Astrocyte (in vitro differentiated cells and primary cell): Measurements from ENCODE around the gene SCAMP4. TPM values are rescaled to one million over a fixed set of nuclear protein-coding genes. Genes with fewer than 3 reads are reported as not detected.
A peak's percentile ranks its signal among the peaks of the same experiment; 100 is the strongest.

ENCODE experiments used
- DNase-seq: peaks from one replicate; pipeline ENCODE4 v3.0.0-alpha.2; 2010; ENCODE audit warnings: low read depth
- FAIRE-seq: peaks from 2 replicates; lab custom pipeline; 2011; peaks lifted over from hg19 to GRCh38; lab: Jason Lieb, UNC
- H2AFZ ChIP-seq: 2 replicates; pipeline ENCODE4 v1.6.0; 2012; ENCODE audit warnings: low read depth, low read length, inconsistent platforms
- H3K27ac ChIP-seq: 2 replicates; pipeline ENCODE4 v1.5.1; 2011; ENCODE audit warnings: low read depth, low read length, inconsistent platforms
- H3K27me3 ChIP-seq: 2 replicates; pipeline ENCODE4 v1.6.0; 2011; ENCODE audit warnings: low read length, inconsistent platforms; ENCODE audit not compliant: insufficient read depth
- H3K36me3 ChIP-seq: 2 replicates; pipeline ENCODE4 v1.5.1; 2011; ENCODE audit warnings: low read length, inconsistent platforms; ENCODE audit not compliant: insufficient read depth
- H3K4me1 ChIP-seq: 2 replicates; pipeline ENCODE4 v1.5.1; 2011; ENCODE audit warnings: low read length, inconsistent platforms; ENCODE audit not compliant: insufficient read depth
- H3K4me2 ChIP-seq: 2 replicates; pipeline ENCODE4 v1.6.0; 2012; ENCODE audit warnings: low read length, inconsistent platforms
- H3K4me3 ChIP-seq: 2 replicates; pipeline ENCODE4 v1.5.1; 2011; ENCODE audit warnings: low read depth, mild to moderate bottlenecking, low read length, inconsistent platforms; ENCODE audit not compliant: insufficient read depth
- H3K79me2 ChIP-seq: 2 replicates; pipeline ENCODE4 v1.6.0; 2012; ENCODE audit warnings: mild to moderate bottlenecking, low read length, inconsistent platforms; ENCODE audit not compliant: insufficient read depth
- H3K9ac ChIP-seq: 2 replicates; pipeline ENCODE4 v1.6.0; 2012; ENCODE audit warnings: mild to moderate bottlenecking, low read length, inconsistent platforms
- H3K9me3 ChIP-seq: 2 replicates; pipeline ENCODE4 v1.5.1; 2012; ENCODE audit warnings: low read depth, mild to moderate bottlenecking, low read length, inconsistent platforms; ENCODE audit not compliant: insufficient read depth
- H4K20me1 ChIP-seq: 2 replicates; pipeline ENCODE4 v1.6.0; 2012; ENCODE audit warnings: low read length, inconsistent platforms; ENCODE audit not compliant: insufficient read depth
- H3K27ac Mint-ChIP-seq: one replicate; pipeline ENCODE4 v1.8.0; 2021; ENCODE audit warnings: mild to moderate bottlenecking, mixed read lengths; ENCODE audit not compliant: unreplicated experiment
- H3K27me3 Mint-ChIP-seq: one replicate; pipeline ENCODE4 v1.8.0; 2021; ENCODE audit warnings: low read depth, mixed read lengths; ENCODE audit not compliant: unreplicated experiment
- H3K36me3 Mint-ChIP-seq: one replicate; pipeline ENCODE4 v1.8.0; 2021; ENCODE audit warnings: low read depth, mixed read lengths; ENCODE audit not compliant: unreplicated experiment
- H3K4me1 Mint-ChIP-seq: one replicate; pipeline ENCODE4 v1.8.0; 2021; ENCODE audit warnings: low read depth, mixed read lengths; ENCODE audit not compliant: unreplicated experiment
- H3K4me3 Mint-ChIP-seq: one replicate; pipeline ENCODE4 v1.8.0; 2021; ENCODE audit warnings: mild to moderate bottlenecking, moderate library complexity, mixed read lengths; ENCODE audit not compliant: unreplicated experiment
- H3K9me3 Mint-ChIP-seq: one replicate; pipeline ENCODE4 v1.8.0; 2021; ENCODE audit warnings: mild to moderate bottlenecking, mixed read lengths; ENCODE audit not compliant: unreplicated experiment
- CTCF ChIP-seq: IDR thresholded peaks from 2 replicates; pipeline ENCODE4 v1.5.1; 2011; ENCODE audit warnings: low read depth, mild to moderate bottlenecking, inconsistent platforms, low read length, moderate library complexity; ENCODE audit not compliant: insufficient read depth
- EZH2 ChIP-seq: IDR thresholded peaks from 2 replicates; pipeline ENCODE4 v1.6.1; 2012; ENCODE audit warnings: mild to moderate bottlenecking, low read length, inconsistent platforms; ENCODE audit not compliant: insufficient read depth
- total RNA-seq: library from RNA; stranded (reverse); gene quantifications from 2 replicates; pipeline ENCODE4 v1.2.1, GENCODE V29; 2021

Gene SCAMP4
- total RNA-seq, 1 donor from 2014 or later = 72.2 TPM

GRCh38 chr19:1860042-1860775 lies 45.0 kb upstream of the SCAMP4 start:
- TF ChIP-seq CTCF (no peak), EZH2 (no peak)
- Mint-ChIP-seq H3K27me3 (no peaks in the 10 kb centered on the region), H3K4me3 (peak overlapping the region; percentile 90), H3K4me1 (peaks cover 5% of the 10 kb centered on the region), H3K27ac (no peak overlapping the region), H3K9me3 (no peaks in the 10 kb centered on the region), H3K36me3 (no peaks in the 10 kb centered on the region)
- H3K4me3 ChIP-seq = peak overlapping the region; percentile 86
- peak overlapping the region; percentile 1 for H3K27ac ChIP-seq
- peak overlapping the region; percentile 98 for H3K4me2 ChIP-seq
- no peaks in the 10 kb centered on the region for H3K9me3 ChIP-seq
- DNase-seq (peak; percentile 63), FAIRE-seq (no peak)
- H2AFZ ChIP-seq = no peak overlapping the region
- H3K4me1 ChIP-seq = peaks cover 53% of the 10 kb centered on the region
- peaks cover 74% of the 10 kb centered on the region for H3K79me2 ChIP-seq
- peaks cover 66% of the 10 kb centered on the region for H4K20me1 ChIP-seq
- H3K9ac ChIP-seq = peak overlapping the region; percentile 85
- no peaks in the 10 kb centered on the region for H3K36me3 ChIP-seq
- no peaks in the 10 kb centered on the region for H3K27me3 ChIP-seq

GRCh38 chr19:1860821-1861598 lies 44.2 kb upstream of the SCAMP4 start:
- H3K9me3 Mint-ChIP-seq = no peaks in the 10 kb centered on the region
- FAIRE-seq (no peak), DNase-seq (no peak)
- peak overlapping the region; percentile 1 for H3K27ac ChIP-seq
- no peaks in the 10 kb centered on the region for H3K27me3 ChIP-seq
- H3K4me1 Mint-ChIP-seq = peaks cover 4% of the 10 kb centered on the region
- H3K4me3 Mint-ChIP-seq = peak overlapping the region; percentile 90
- H3K36me3 Mint-ChIP-seq = no peaks in the 10 kb centered on the region
- H3K4me3 ChIP-seq = peak overlapping the region; percentile 86
- H3K27me3 Mint-ChIP-seq = no peaks in the 10 kb centered on the region
- no peak for TF ChIP-seq EZH2
- no peak for TF ChIP-seq CTCF
- peak overlapping the region; percentile 98 for H3K4me2 ChIP-seq
- H3K9me3 ChIP-seq = no peaks in the 10 kb centered on the region
- no peaks in the 10 kb centered on the region for H3K36me3 ChIP-seq
- peaks cover 59% of the 10 kb centered on the region for H4K20me1 ChIP-seq
- no peak overlapping the region for H2AFZ ChIP-seq
- peaks cover 66% of the 10 kb centered on the region for H3K79me2 ChIP-seq
- H3K9ac ChIP-seq = peak overlapping the region; percentile 85
- H3K4me1 ChIP-seq = peaks cover 46% of the 10 kb centered on the region
- H3K27ac Mint-ChIP-seq = peak overlapping the region; percentile 87
